HCT116 (cell line): ENCODE data around the gene NOD1. TPM values are rescaled to one million over a fixed set of nuclear protein-coding genes. Genes with fewer than 3 reads are reported as not detected.

Experiments used
- ATAC-seq: fragments of 200-7000 bp; cut with Tn5 transposase; 2 replicates; pipeline ENCODE4 v1.9.1; 2020; ENCODE audit warnings: mild to moderate bottlenecking, moderate library complexity
- BruUV-seq: library from RNA; stranded (reverse); fragments of 400-500 nt; replicated peaks from 2 replicates; lab custom pipeline; 2021; lab: Mats Ljungman, UMichigan
- CTCF ChIA-PET: fragments of 300-600 bp; sonication (Branson Sonifier 250); formaldehyde crosslinking; loops from one replicate; lab custom pipeline; 2021; ENCODE audit warnings: antibody characterized with exemption; lab: Charles Lee
- POLR2A ChIA-PET: fragments of 300-600, 350-600 bp; sonication (Branson Sonifier 250); formaldehyde crosslinking; loops from one replicate; lab custom pipeline; 2021; ENCODE audit warnings: antibody characterized with exemption; lab: Charles Lee
- RAD21 ChIA-PET, 2 experiments: fragments of 300-600 bp; sonication (Branson Sonifier 250); formaldehyde crosslinking; loops; one replicate each; lab custom pipeline; 2023; ENCODE audit warnings: low total read pairs in 2 of 2; ENCODE audit not compliant: uncharacterized antibody in 2 of 2, unreplicated experiment in 2 of 2, low non-redundant PET in 1 of 2; lab: Charles Lee
- DNase-seq: peaks from one replicate; pipeline ENCODE4 v3.0.0-alpha.2; 2010; ENCODE audit warnings: low read depth, low spot score
- H2AFZ ChIP-seq: fragments of 200-600 bp; shearing (Covaris generic), sonication (generic); 2 replicates; pipeline ENCODE4 v1.6.1; 2017; ENCODE audit warnings: low read depth, mixed run types, mixed read lengths, antibody characterized with exemption, low read length; ENCODE audit not compliant: poor library complexity, severe bottlenecking
- H3K27ac ChIP-seq: 2 replicates; pipeline ENCODE4 v1.5.1; 2012; ENCODE audit warnings: low read depth, low read length
- H3K27me3 ChIP-seq: fragments of 200-600 bp; sonication (generic); 2 replicates; pipeline ENCODE4 v1.6.1; 2016; ENCODE audit warnings: mixed run types, low read length, mixed read lengths; ENCODE audit not compliant: insufficient read depth
- H3K36me3 ChIP-seq, 2 experiments: fragments of 200-500 bp in 1 of 2; fragments of 200-600 bp in 1 of 2; sonication (Bioruptor generic) in 1 of 2; sonication (generic) in 1 of 2; 2 replicates each; pipeline versions ENCODE4 v1.5.1 to v1.6.1; 2014 to 2016; ENCODE audit warnings: low read length in 2 of 2, inconsistent platforms in 1 of 2, mixed read lengths in 1 of 2, mixed run types in 1 of 2; ENCODE audit not compliant: insufficient read depth in 2 of 2, control insufficient read depth in 1 of 2
- H3K4me1 ChIP-seq, 2 experiments: fragments of 200-600 bp in 1 of 2; sonication (generic) in 1 of 2; 2 replicates each; pipeline versions ENCODE4 v1.5.1 to v1.6.1; 2012 to 2017; ENCODE audit warnings: low read length in 2 of 2, inconsistent platforms in 1 of 2, mild to moderate bottlenecking in 1 of 2, mixed read lengths in 1 of 2, mixed run types in 1 of 2, moderate library complexity in 1 of 2; ENCODE audit not compliant: insufficient read depth in 2 of 2, control insufficient read depth in 1 of 2
- H3K4me2 ChIP-seq: fragments of 200-600 bp; sonication (generic); 2 replicates; pipeline ENCODE4 v1.6.1; 2017; ENCODE audit warnings: mixed run types, low read length, mixed read lengths
- H3K4me3 ChIP-seq, 2 experiments: fragments of 200-600 bp in 1 of 2; sonication (generic) in 1 of 2; replicated peaks in 1 of 2; 2 replicates each; pipeline ENCODE4 v1.5.1; 2011 to 2016; ENCODE audit warnings: low read length in 2 of 2, control low read depth in 1 of 2, low read depth in 1 of 2, mild to moderate bottlenecking in 1 of 2, mixed read lengths in 1 of 2, mixed run types in 1 of 2
- H3K79me2 ChIP-seq: fragments of 200-600 bp; sonication (generic); 2 replicates; pipeline ENCODE4 v1.6.1; 2017; ENCODE audit warnings: mild to moderate bottlenecking, mixed run types, low read length, moderate library complexity, mixed read lengths; ENCODE audit not compliant: insufficient read depth
- H3K9ac ChIP-seq: fragments of 200-600 bp; sonication (generic); 2 replicates; pipeline ENCODE4 v1.6.1; 2016; ENCODE audit warnings: low read length, mixed read lengths
- H3K9me2 ChIP-seq: fragments of 200-600 bp; sonication (generic), shearing (Covaris generic); 2 replicates; pipeline ENCODE4 v1.6.1; 2017; ENCODE audit warnings: mixed run types, mild to moderate bottlenecking, moderate library complexity; ENCODE audit not compliant: insufficient read depth
- H3K9me3 ChIP-seq, 2 experiments: fragments of 200-500 bp in 1 of 2; fragments of 200-600 bp in 1 of 2; sonication (Bioruptor generic) in 1 of 2; sonication (generic) in 1 of 2; 2 replicates each; pipeline ENCODE4 v1.6.1; 2014 to 2017; ENCODE audit warnings: low read length in 2 of 2, mixed read lengths in 2 of 2, inconsistent platforms in 1 of 2, low read depth in 1 of 2, mild to moderate bottlenecking in 1 of 2, mixed run types in 1 of 2, moderate library complexity in 1 of 2; ENCODE audit not compliant: control insufficient read depth in 1 of 2, insufficient read depth in 1 of 2
- H4K20me1 ChIP-seq: fragments of 200-600 bp; sonication (generic), shearing (Covaris generic); 2 replicates; pipeline ENCODE4 v1.6.1; 2017; ENCODE audit warnings: mixed run types, mild to moderate bottlenecking, moderate library complexity; ENCODE audit not compliant: insufficient read depth
- ATF3 ChIP-seq: IDR thresholded peaks from 2 replicates; pipeline ENCODE4 v1.6.1; 2012
- CEBPB ChIP-seq: IDR thresholded peaks from 2 replicates; pipeline ENCODE4 v1.6.1; 2012; ENCODE audit warnings: low read depth
- EGR1 ChIP-seq: IDR thresholded peaks from 2 replicates; pipeline ENCODE4 v1.6.1; 2012; ENCODE audit warnings: low read depth
- ELF1 ChIP-seq: IDR thresholded peaks from 2 replicates; pipeline ENCODE4 v1.6.1; 2012; ENCODE audit warnings: low read depth, borderline replicate concordance
- EZH2 ChIP-seq: fragments of 200-600 bp; sonication (generic); IDR thresholded peaks from 2 replicates; pipeline ENCODE4 v1.6.1; 2017; ENCODE audit warnings: antibody characterized with exemption, mixed run types
- FOSL1 ChIP-seq: IDR thresholded peaks from 2 replicates; pipeline ENCODE4 v1.6.1; 2012; ENCODE audit warnings: low read depth
- MAX ChIP-seq: IDR thresholded peaks from 2 replicates; pipeline ENCODE4 v1.6.1; 2012
- POLR2A ChIP-seq: IDR thresholded peaks from 2 replicates; pipeline ENCODE4 v1.7.0; 2011; ENCODE audit warnings: borderline replicate concordance; ENCODE audit not compliant: insufficient read depth, insufficient read length; ENCODE audit errors: extremely low read depth
- POLR2AphosphoS5 ChIP-seq: IDR thresholded peaks from 2 replicates; pipeline ENCODE4 v1.6.1; 2011; ENCODE audit warnings: mild to moderate bottlenecking, low read depth, low read length, moderate library complexity
- RAD21 ChIP-seq: IDR thresholded peaks from 2 replicates; pipeline ENCODE4 v1.6.1; 2012; ENCODE audit warnings: low read depth, mild to moderate bottlenecking
- REST ChIP-seq: IDR thresholded peaks from 2 replicates; pipeline ENCODE4 v1.6.1; 2012; ENCODE audit warnings: low read depth
- TCF7L2 ChIP-seq: IDR thresholded peaks from 2 replicates; pipeline ENCODE4 v1.7.0; 2011; ENCODE audit warnings: borderline replicate concordance, inconsistent platforms; ENCODE audit not compliant: insufficient read depth, insufficient read length; ENCODE audit errors: extremely low read depth
- ZBTB33 ChIP-seq: IDR thresholded peaks from 2 replicates; pipeline ENCODE4 v1.6.1; 2011; ENCODE audit warnings: mild to moderate bottlenecking, low read length, moderate library complexity; ENCODE audit not compliant: insufficient replicate concordance; ENCODE audit errors: extremely low read depth
- ZNF274 ChIP-seq: fragments of 200-500 bp; sonication (Bioruptor generic); IDR thresholded peaks from 2 replicates; pipeline ENCODE4 v1.6.1; 2014; ENCODE audit warnings: mild to moderate bottlenecking, low read depth, low read length, inconsistent platforms
- intact Hi-C: fragments of 100-400 bp; cut with micrococcal nuclease; formaldehyde crosslinking; loops from 2 replicates; pipeline ENCODE4 v1.10.0; 2022
- total RNA-seq: library from RNA; stranded (reverse); gene quantifications from one replicate; pipeline ENCODE4 v1.2.1, GENCODE V29; 2021; ENCODE audit not compliant: unreplicated experiment

Gene NOD1
- total RNA-seq, 1 experiment from 2014 or later: 5.9 TPM

GRCh38 chr7:30522159-30522558 lies 43.6 kb upstream of the NOD1 start:
- intact Hi-C loops: no loop called here
- Histone ChIP-seq H3K36me3 (no peaks in the 10 kb centered on the region), H3K9me3 (no peaks in the 10 kb centered on the region), H3K4me1 (no peaks in the 10 kb centered on the region; a peak in 1 of 4 replicates), H3K27ac (no peak overlapping the region), H3K9ac (no peak overlapping the region), H2AFZ (no peak overlapping the region), H3K27me3 (no peaks in the 10 kb centered on the region), H3K4me3 (no peak overlapping the region), H3K9me2 (no peaks in the 10 kb centered on the region), H3K4me2 (no peak overlapping the region), H4K20me1 (no peaks in the 10 kb centered on the region), H3K79me2 (no peaks in the 10 kb centered on the region)
- TF ChIP-seq CEBPB (no peak), TCF7L2 (no peak)
- DNase-seq (no peak), ATAC-seq (no peak)
- POLR2A ChIA-PET: interaction anchor here (0.6 kb wide), 1 partner anchor 416 kb away, joined by 5 read pairs; no protein-coding TSS in a partner anchor
- CTCF ChIA-PET: interaction anchor here (1.8 kb wide), 1 partner anchor 42 kb away, joined by 5 read pairs; no protein-coding TSS in a partner anchor
- BruUV-seq: no TSS peak
- RAD21 ChIA-PET: no interaction called here

- no peak overlapping the region for H3K4me3 ChIP-seq
- no peaks in the 10 kb centered on the region; a peak in 1 of 4 replicates for H3K4me1 ChIP-seq
- intact Hi-C loops: no loop called here
- ChIA-PET POLR2A (interaction anchor here (0.6 kb wide), 1 partner anchor 416 kb away, joined by 5 read pairs; no protein-coding TSS in a partner anchor), CTCF (interaction anchor here (1.8 kb wide), 1 partner anchor 43 kb away, joined by 5 read pairs; no protein-coding TSS in a partner anchor), RAD21 (no interaction called here)
- H2AFZ ChIP-seq: no peak overlapping the region
- no peak overlapping the region for H3K9ac ChIP-seq
- H3K27ac ChIP-seq: no peak overlapping the region
- ATAC-seq (no peak), DNase-seq (no peak)
- no peaks in the 10 kb centered on the region for H3K36me3 ChIP-seq
- no peaks in the 10 kb centered on the region for H3K9me3 ChIP-seq
- H4K20me1 ChIP-seq: no peaks in the 10 kb centered on the region
- H3K27me3 ChIP-seq: no peaks in the 10 kb centered on the region
- no peaks in the 10 kb centered on the region for H3K9me2 ChIP-seq
- no peaks in the 10 kb centered on the region for H3K79me2 ChIP-seq
- BruUV-seq: no TSS peak
- H3K4me2 ChIP-seq: no peak overlapping the region
- no peak for TF ChIP-seq POLR2A
- TF ChIP-seq ELF1: no peak
- no peak for TF ChIP-seq POLR2AphosphoS5
- no peak for TF ChIP-seq REST
- no peak for TF ChIP-seq EZH2
- TF ChIP-seq FOSL1: no peak
- TF ChIP-seq EGR1: no peak
- no peak for TF ChIP-seq ZBTB33
- no peak for TF ChIP-seq CEBPB
- no peak for TF ChIP-seq ZNF274
- no peak for TF ChIP-seq ATF3
- TF ChIP-seq RAD21: no peak
- no peak for TF ChIP-seq MAX
Measured at GRCh38 chr7:30521532-30521931, 42.9 kb upstream of the NOD1 start.
